A549 (cell line): ENCODE results near the gene ZNF628. TPM values are rescaled to one million over a fixed set of nuclear protein-coding genes. Genes with fewer than 3 reads are reported as not detected.

Experiments
- ATAC-seq, 2 experiments: fragments of 200-7000 bp in 1 of 2; fragments of >200 bp in 1 of 2; cut with Nextera tagmentation in 1 of 2; cut with Tn5 transposase in 1 of 2; 3 replicates each; pipeline versions ENCODE4 v1.8.0 to v1.9.1; 2018 to 2020; ENCODE audit warnings: mild to moderate bottlenecking in 1 of 2, moderate library complexity in 1 of 2
- CTCF ChIA-PET: fragments of 300-600 bp; sonication (Branson Sonifier 250); formaldehyde crosslinking; extraction: SDS; loops from one replicate; lab custom pipeline; 2021; ENCODE audit warnings: antibody characterized with exemption, inconsistent platforms; lab: Yijun Ruan, JAX
- POLR2A ChIA-PET: fragments of 350-600 bp; formaldehyde crosslinking; extraction: SDS; loops from one replicate; lab custom pipeline; 2021; ENCODE audit warnings: antibody characterized with exemption, inconsistent platforms; lab: Yijun Ruan, JAX
- DNase-seq, 2 experiments: peaks; one replicate each; pipeline versions ENCODE4 v3.0.0 to v3.0.0-alpha.2; 2011 to 2016; ENCODE audit warnings: low read depth in 1 of 2, low spot score in 1 of 2
- FAIRE-seq: peaks from 2 replicates; lab custom pipeline; 2011; peaks lifted over from hg19 to GRCh38; lab: Jason Lieb, UNC
- H3K27ac ChIP-seq, 2 experiments: fragments of >200 bp; sonication (Bioruptor Twin); formaldehyde crosslinking; 3 replicates each; pipeline ENCODE4 v1.5.1; 2016 to 2017
- H3K4me1 ChIP-seq: fragments of >200 bp; sonication (Bioruptor Twin); formaldehyde crosslinking; 3 replicates; pipeline ENCODE4 v1.6.1; 2016
- H3K4me2 ChIP-seq: fragments of >200 bp; sonication (Bioruptor Twin); formaldehyde crosslinking; 3 replicates; pipeline ENCODE4 v1.6.1; 2016
- H3K4me3 ChIP-seq: fragments of >200 bp; sonication (Bioruptor Twin); formaldehyde crosslinking; 3 replicates; pipeline ENCODE4 v1.5.1; 2016
- H3K9me3 ChIP-seq: fragments of >200 bp; sonication (Bioruptor Twin); formaldehyde crosslinking; 3 replicates; pipeline ENCODE4 v1.6.1; 2016
- ATOH8 ChIP-seq: fragments of 250-450 bp; sonication (Bioruptor Pico); IDR thresholded peaks from 2 replicates; pipeline ENCODE4 v1.5.0; 2020; ENCODE audit warnings: low read depth, mild to moderate bottlenecking, moderate library complexity
- BCL3 ChIP-seq: fragments of >200 bp; sonication (Bioruptor Twin); formaldehyde crosslinking; IDR thresholded peaks from 3 replicates; pipeline ENCODE4 v1.6.1; 2016
- BHLHE40 ChIP-seq: IDR thresholded peaks from 2 replicates; pipeline ENCODE4 v1.6.1; 2012; ENCODE audit warnings: low read depth, low read length, inconsistent platforms
- CBX2 ChIP-seq: fragments of 200-600 bp; sonication (generic); IDR thresholded peaks from 2 replicates; pipeline ENCODE4 v1.6.1; 2016; ENCODE audit warnings: low read depth, mild to moderate bottlenecking, borderline replicate concordance
- CEBPB ChIP-seq, 2 experiments: fragments of >200 bp in 1 of 2; sonication (Bioruptor Twin) in 1 of 2; formaldehyde crosslinking in 1 of 2; IDR thresholded peaks; 2 replicates each; pipeline ENCODE4 v1.6.1; 2012 to 2016
- CHD2 ChIP-seq: fragments of 150-350 bp; IDR thresholded peaks from 2 replicates; pipeline ENCODE4 v1.6.1; 2014; ENCODE audit warnings: low read length; ENCODE audit not compliant: partially characterized antibody
- CHD4 ChIP-seq: fragments of 200-600 bp; sonication (generic); IDR thresholded peaks from 2 replicates; pipeline ENCODE4 v1.6.1; 2016; ENCODE audit warnings: antibody characterized with exemption, mild to moderate bottlenecking, borderline replicate concordance
- EHF ChIP-seq: fragments of 250-450 bp; sonication (Bioruptor Pico); IDR thresholded peaks from 2 replicates; pipeline ENCODE4 v1.5.0; 2020; ENCODE audit warnings: mild to moderate bottlenecking
- EHMT2 ChIP-seq: fragments of 200-600 bp; sonication (generic); IDR thresholded peaks from 2 replicates; pipeline ENCODE4 v1.6.1; 2016; ENCODE audit warnings: antibody characterized with exemption, low read depth, mild to moderate bottlenecking, moderate library complexity
- FOSB ChIP-seq: fragments of 250-450 bp; sonication (Bioruptor Pico); IDR thresholded peaks from 2 replicates; pipeline ENCODE4 v1.5.0; 2020; ENCODE audit warnings: mild to moderate bottlenecking, moderate library complexity
- FOSL2 ChIP-seq, 2 experiments: fragments of 450-650 bp in 1 of 2; fragments of >200 bp in 1 of 2; sonication (Bioruptor Twin) in 1 of 2; formaldehyde crosslinking; IDR thresholded peaks; 2 replicates each; pipeline versions ENCODE4 v1.5.0 to v1.6.1; 2016 to 2020; ENCODE audit warnings: mild to moderate bottlenecking in 1 of 2, moderate library complexity in 1 of 2
- GATA3 ChIP-seq: IDR thresholded peaks from 2 replicates; pipeline ENCODE4 v1.6.1; 2012; ENCODE audit warnings: borderline replicate concordance
- HDAC2 ChIP-seq: fragments of 200-600 bp; sonication (generic); IDR thresholded peaks from 2 replicates; pipeline ENCODE4 v1.6.1; 2016
- HOXB5 ChIP-seq: fragments of 250-450 bp; sonication (Bioruptor Pico); IDR thresholded peaks from 2 replicates; pipeline ENCODE4 v1.5.0; 2020; ENCODE audit warnings: mild to moderate bottlenecking, moderate library complexity
- KDM5A ChIP-seq: fragments of 200-600 bp; sonication (generic); IDR thresholded peaks from 2 replicates; pipeline ENCODE4 v1.6.1; 2016; ENCODE audit warnings: antibody characterized with exemption, mild to moderate bottlenecking
- MAFK ChIP-seq: fragments of 450-650 bp; IDR thresholded peaks from 2 replicates; pipeline ENCODE4 v1.6.1; 2014; ENCODE audit not compliant: partially characterized antibody
- MAX ChIP-seq: IDR thresholded peaks from 2 replicates; pipeline ENCODE4 v1.6.1; 2012
- MAZ ChIP-seq: fragments of 150-350 bp; IDR thresholded peaks from 2 replicates; pipeline ENCODE4 v1.6.1; 2014; ENCODE audit warnings: antibody characterized with exemption, low read depth, low read length, borderline replicate concordance
- MYC ChIP-seq: IDR thresholded peaks from 2 replicates; pipeline ENCODE4 v1.6.1; 2012; ENCODE audit warnings: mild to moderate bottlenecking, inconsistent platforms, low read length, improper control_type of control experiment, borderline replicate concordance
- NR3C1 ChIP-seq: fragments of >200 bp; sonication (Bioruptor Twin); formaldehyde crosslinking; IDR thresholded peaks from 3 replicates; pipeline ENCODE4 v1.6.1; 2017
- POLR2AphosphoS2 ChIP-seq: conservative IDR thresholded peaks from 2 replicates; pipeline ENCODE4 v1.6.1; 2012; ENCODE audit warnings: low read length, improper control_type of control experiment, inconsistent platforms
- RARB ChIP-seq: fragments of 250-450 bp; sonication (Bioruptor Pico); IDR thresholded peaks from 2 replicates; pipeline ENCODE4 v1.8.0; 2021; ENCODE audit warnings: mild to moderate bottlenecking, moderate library complexity
- SREBF2 ChIP-seq: fragments of 450-650 bp; IDR thresholded peaks from 2 replicates; pipeline ENCODE4 v1.6.1; 2014; ENCODE audit warnings: mild to moderate bottlenecking, moderate library complexity
- TFCP2L1 ChIP-seq: fragments of 250-450 bp; sonication (Bioruptor Pico); IDR thresholded peaks from 2 replicates; pipeline ENCODE4 v1.5.0; 2021; ENCODE audit warnings: mild to moderate bottlenecking
- ZC3H11A ChIP-seq: fragments of 450-650 bp; IDR thresholded peaks from 2 replicates; pipeline ENCODE4 v1.6.1; 2014; ENCODE audit warnings: antibody characterized with exemption, mild to moderate bottlenecking
- ZNF302 ChIP-seq: fragments of 250-450 bp; sonication (Bioruptor Pico); IDR thresholded peaks from 2 replicates; pipeline ENCODE4 v1.9.0; 2021; ENCODE audit warnings: inconsistent platforms, mild to moderate bottlenecking, moderate library complexity
- WGBS: methylation state at CpG from one replicate; pipeline ENCODE4 v1.1.6; 2017; ENCODE audit errors: missing lambda C conversion rate; 5-methylcytosine and 5-hydroxymethylcytosine counted together
- polyA plus RNA-seq, 4 experiments: library from polyadenylated mRNA; depleted of rRNA in 3 of 4; stranded (reverse); fragments of >200 nt; fragmentation: RNase III in 1 of 4; extraction: RNeasy Plus Mini Kit Qiagen cat#74134 plus additional on column Dnase treatment in 1 of 4; gene quantifications; 2 replicates in 3 of 4; 3 replicates in 1 of 4; pipeline ENCODE4 v1.2.3, GENCODE V29; 2011 to 2017
- TF ChIP-seq, protein P1 (sequence below): IDR thresholded peaks from 2 replicates; pipeline ENCODE4 v1.6.1; 2012; ENCODE audit warnings: low read depth, borderline replicate concordance
- TF ChIP-seq, protein P2 (sequence below): fragments of 150-350 bp; IDR thresholded peaks from 2 replicates; pipeline ENCODE4 v1.6.1; 2014; ENCODE audit warnings: low read depth, mild to moderate bottlenecking, low read length
- TF ChIP-seq, protein P3 (sequence below): fragments of 250-450 bp; sonication (Bioruptor Pico); IDR thresholded peaks from 2 replicates; pipeline ENCODE4 v1.5.0; 2021; ENCODE audit warnings: mild to moderate bottlenecking, moderate library complexity, borderline replicate concordance

ZNF628 gene
- polyA plus RNA-seq, 2 of the 4 experiments (the other 2 are of a cell fraction) = 0.32 to 5.7 TPM

DNA sequence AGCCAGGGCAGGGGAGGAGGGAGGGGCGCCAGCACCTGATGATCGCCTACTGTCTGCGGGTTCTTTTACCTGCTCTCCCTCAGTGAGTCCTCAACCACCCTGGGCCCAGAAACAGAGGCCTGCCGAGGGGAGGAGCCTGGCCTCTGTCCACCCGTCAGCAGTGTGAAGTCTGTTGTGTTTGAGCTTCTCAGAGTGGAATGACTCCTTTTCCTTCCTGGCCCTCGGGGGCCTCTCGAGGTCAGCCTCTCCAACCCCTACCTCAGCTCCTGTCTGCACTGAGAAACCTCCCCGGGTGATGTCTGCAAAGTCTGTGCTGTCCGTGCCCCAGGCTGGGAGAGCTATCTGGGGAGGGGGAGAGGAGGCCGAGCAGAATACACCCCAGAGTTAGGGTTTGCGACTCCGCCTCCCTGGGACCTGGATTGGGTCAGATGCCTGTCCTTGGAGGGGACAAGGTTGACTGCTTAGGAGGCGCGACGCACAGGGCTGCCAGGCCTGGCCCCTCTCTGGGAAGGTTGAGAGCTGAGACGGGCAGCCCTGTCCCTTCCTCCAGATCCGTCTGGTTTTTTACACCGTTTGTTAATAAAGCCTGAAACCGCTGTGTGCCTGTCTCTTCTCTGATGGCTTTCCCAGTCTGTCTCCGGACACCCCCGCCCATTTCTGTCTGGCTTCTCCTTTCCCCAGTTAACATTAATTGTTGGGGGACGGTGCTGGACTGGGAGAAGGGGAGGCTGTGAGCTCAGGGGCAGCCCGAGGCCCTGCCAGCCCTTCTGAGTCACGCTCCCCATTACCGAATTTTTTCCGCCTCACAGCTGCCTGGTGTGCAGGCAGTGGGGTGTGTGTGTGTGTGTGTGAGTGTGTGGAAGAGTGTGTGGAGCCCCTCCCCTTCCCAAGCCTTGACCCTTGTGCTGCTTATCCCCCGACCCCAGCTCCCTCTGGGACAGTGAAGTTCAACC lies 10.8 kb downstream of the ZNF628 start:
- no peaks in the 10 kb centered on the region for H3K9me3 ChIP-seq
- peak; percentile 22 to 42; a peak in 5 of 6 replicates for ATAC-seq
- no peak for TF ChIP-seq HOXB5 (CRISPR knock-in tag)
- 0 out of 2 replicates have a peak, but pooled peaks have one; percentile 60 for TF ChIP-seq ATOH8 (CRISPR knock-in tag)
- no peak for TF ChIP-seq ZC3H11A
- TF ChIP-seq, protein P1, sequence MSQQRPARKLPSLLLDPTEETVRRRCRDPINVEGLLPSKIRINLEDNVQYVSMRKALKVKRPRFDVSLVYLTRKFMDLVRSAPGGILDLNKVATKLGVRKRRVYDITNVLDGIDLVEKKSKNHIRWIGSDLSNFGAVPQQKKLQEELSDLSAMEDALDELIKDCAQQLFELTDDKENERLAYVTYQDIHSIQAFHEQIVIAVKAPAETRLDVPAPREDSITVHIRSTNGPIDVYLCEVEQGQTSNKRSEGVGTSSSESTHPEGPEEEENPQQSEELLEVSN = no peak
- TF ChIP-seq EHMT2 = no peak
- TF ChIP-seq, protein P2, sequence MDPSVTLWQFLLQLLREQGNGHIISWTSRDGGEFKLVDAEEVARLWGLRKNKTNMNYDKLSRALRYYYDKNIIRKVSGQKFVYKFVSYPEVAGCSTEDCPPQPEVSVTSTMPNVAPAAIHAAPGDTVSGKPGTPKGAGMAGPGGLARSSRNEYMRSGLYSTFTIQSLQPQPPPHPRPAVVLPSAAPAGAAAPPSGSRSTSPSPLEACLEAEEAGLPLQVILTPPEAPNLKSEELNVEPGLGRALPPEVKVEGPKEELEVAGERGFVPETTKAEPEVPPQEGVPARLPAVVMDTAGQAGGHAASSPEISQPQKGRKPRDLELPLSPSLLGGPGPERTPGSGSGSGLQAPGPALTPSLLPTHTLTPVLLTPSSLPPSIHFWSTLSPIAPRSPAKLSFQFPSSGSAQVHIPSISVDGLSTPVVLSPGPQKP = no peak
- TF ChIP-seq SREBF2 = no peak
- no peak for TF ChIP-seq EHF (CRISPR knock-in tag)
- no peak for TF ChIP-seq BCL3
- no peak for TF ChIP-seq KDM5A
- TF ChIP-seq CHD2 = no peak
- TF ChIP-seq RARB (CRISPR knock-in tag) = no peak
- no peak for TF ChIP-seq MYC
- no peak for TF ChIP-seq ZNF302 (CRISPR knock-in tag)
- TF ChIP-seq HDAC2 = no peak
- no peak for TF ChIP-seq MAZ
- no peak for TF ChIP-seq TFCP2L1 (CRISPR knock-in tag)
- TF ChIP-seq GATA3 = peak; percentile 45; the same call in 1 of the 2 replicates
- TF ChIP-seq MAFK = no peak
- peak; percentile 75 for TF ChIP-seq MAX
- TF ChIP-seq POLR2AphosphoS2 = no peak
- no peak for TF ChIP-seq BHLHE40
- TF ChIP-seq CHD4 = no peak
- TF ChIP-seq, protein P3, sequence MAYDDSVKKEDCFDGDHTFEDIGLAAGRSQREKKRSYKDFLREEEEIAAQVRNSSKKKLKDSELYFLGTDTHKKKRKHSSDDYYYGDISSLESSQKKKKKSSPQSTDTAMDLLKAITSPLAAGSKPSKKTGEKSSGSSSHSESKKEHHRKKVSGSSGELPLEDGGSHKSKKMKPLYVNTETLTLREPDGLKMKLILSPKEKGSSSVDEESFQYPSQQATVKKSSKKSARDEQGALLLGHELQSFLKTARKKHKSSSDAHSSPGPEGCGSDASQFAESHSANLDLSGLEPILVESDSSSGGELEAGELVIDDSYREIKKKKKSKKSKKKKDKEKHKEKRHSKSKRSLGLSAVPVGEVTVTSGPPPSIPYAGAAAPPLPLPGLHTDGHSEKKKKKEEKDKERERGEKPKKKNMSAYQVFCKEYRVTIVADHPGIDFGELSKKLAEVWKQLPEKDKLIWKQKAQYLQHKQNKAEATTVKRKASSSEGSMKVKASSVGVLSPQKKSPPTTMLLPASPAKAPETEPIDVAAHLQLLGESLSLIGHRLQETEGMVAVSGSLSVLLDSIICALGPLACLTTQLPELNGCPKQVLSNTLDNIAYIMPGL (CRISPR knock-in tag) = no peak
- TF ChIP-seq CBX2 = no peak
- no peak for TF ChIP-seq FOSB (CRISPR knock-in tag)
- no peak for TF ChIP-seq CEBPB (IDR thresholded peaks at IDR 0.05)
- TF ChIP-seq NR3C1 = no peak
- no peak for TF ChIP-seq FOSL2 (IDR thresholded peaks at IDR 0.05)
- TF ChIP-seq FOSL2 (CRISPR knock-in tag; IDR thresholded peaks at IDR 0.05) = peak; percentile 79
- TF ChIP-seq, all 56 proteins: peak for 4
- DNase-seq (peak; percentile 66 to 77), FAIRE-seq (peak; percentile 18)
- ChIA-PET CTCF (interaction anchor here (1.0 to 17.3 kb wide), 10 partner anchors 11 to 346 kb away, joined by 3 to 219 read pairs (median 10); partner anchors contain the start of genes ZNF628 and ZNF865), POLR2A (interaction anchor here (1.0 to 4.1 kb wide), 3 partner anchors 11 to 119 kb away, joined by 3 to 53 read pairs (median 4); partner anchors contain the start of genes ZNF628 and ZNF865)
- Histone ChIP-seq H3K27ac (peak overlapping the region; percentile 61 to 93), H3K4me2 (peak overlapping the region; percentile 97), H3K4me1 (peaks cover 61% of the 10 kb centered on the region), H3K4me3 (0 out of 3 replicates have a peak overlapping the region, but pooled peaks have one; percentile 5)
- WGBS = 33% methylated on average over 27 of the region's 27 CpGs
